ENCODE results near the gene FGR.

- TF ChIP-seq YY1 (IDR thresholded peaks at IDR 0.05; ENCODE audit: insufficient read depth, insufficient read length), result no peak
- no peak for TF ChIP-seq ZNF274 (IDR thresholded peaks at IDR 0.05; ENCODE audit: low read depth, low read length)
- no peak for TF ChIP-seq SUZ12 (IDR thresholded peaks at IDR 0.05; ENCODE audit: extremely low read depth, insufficient read depth, insufficient read length)
These were observed 34.3 kb downstream of the FGR start for GRCh38 chr1:27600498-27601175.

Data from NT2/D1 (cell line).